ENCODE data around the gene CEP112. TPM values are rescaled to one million over a fixed set of nuclear protein-coding genes. Genes with fewer than 3 reads are reported as not detected.

CEP112 gene
- polyA plus RNA-seq, 1 donor (not counting 4 experiments of a cell fraction or from before 2014, with no cell fraction given) = 2.6 TPM

- dilution Hi-C loops (cut with MboI; ENCODE audit: extremely low pct_ligation_motif_present, low sequenced_read_pairs) = no loop called here
- no peak overlapping the region for H2AFZ ChIP-seq (ENCODE audit: control insufficient read depth, low read length)
- TF ChIP-seq EZH2 (IDR thresholded peaks at IDR 0.05; ENCODE audit: low read length) = no peak
- TF ChIP-seq, protein P1, sequence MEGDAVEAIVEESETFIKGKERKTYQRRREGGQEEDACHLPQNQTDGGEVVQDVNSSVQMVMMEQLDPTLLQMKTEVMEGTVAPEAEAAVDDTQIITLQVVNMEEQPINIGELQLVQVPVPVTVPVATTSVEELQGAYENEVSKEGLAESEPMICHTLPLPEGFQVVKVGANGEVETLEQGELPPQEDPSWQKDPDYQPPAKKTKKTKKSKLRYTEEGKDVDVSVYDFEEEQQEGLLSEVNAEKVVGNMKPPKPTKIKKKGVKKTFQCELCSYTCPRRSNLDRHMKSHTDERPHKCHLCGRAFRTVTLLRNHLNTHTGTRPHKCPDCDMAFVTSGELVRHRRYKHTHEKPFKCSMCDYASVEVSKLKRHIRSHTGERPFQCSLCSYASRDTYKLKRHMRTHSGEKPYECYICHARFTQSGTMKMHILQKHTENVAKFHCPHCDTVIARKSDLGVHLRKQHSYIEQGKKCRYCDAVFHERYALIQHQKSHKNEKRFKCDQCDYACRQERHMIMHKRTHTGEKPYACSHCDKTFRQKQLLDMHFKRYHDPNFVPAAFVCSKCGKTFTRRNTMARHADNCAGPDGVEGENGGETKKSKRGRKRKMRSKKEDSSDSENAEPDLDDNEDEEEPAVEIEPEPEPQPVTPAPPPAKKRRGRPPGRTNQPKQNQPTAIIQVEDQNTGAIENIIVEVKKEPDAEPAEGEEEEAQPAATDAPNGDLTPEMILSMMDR (optimal IDR thresholded peaks at IDR 0.05 in 1 of 3, IDR thresholded peaks at IDR 0.05 in 1 of 3, conservative IDR thresholded peaks at IDR 0.05 in 1 of 3; ENCODE audit: extremely low read depth in 1 of 3, insufficient read depth in 2 of 3, low read length in 3 of 3) = no peak
- FAIRE-seq = no peak
- H3K27me3 ChIP-seq (ENCODE audit: control insufficient read depth, extremely low read depth, insufficient read depth, low read length) = no peaks in the 10 kb centered on the region
- H3K9me3 ChIP-seq (ENCODE audit: control insufficient read depth, low read depth, low read length) = no peaks in the 10 kb centered on the region
- H3K4me2 ChIP-seq (ENCODE audit: control insufficient read depth, extremely low read depth, insufficient read depth, low read depth, low read length) = no peak overlapping the region
- no peaks in the 10 kb centered on the region for H3K36me3 ChIP-seq (ENCODE audit: control insufficient read depth in 2 of 2, extremely low read depth in 1 of 2, insufficient read depth in 2 of 2, low read length in 2 of 2)
- no peaks in the 10 kb centered on the region for H3K79me2 ChIP-seq (ENCODE audit: control insufficient read depth, insufficient read depth, low read length)
- H4K20me1 ChIP-seq (ENCODE audit: control insufficient read depth, extremely low read depth, insufficient read depth, low read length) = no peaks in the 10 kb centered on the region
- no peak for DNase-seq (ENCODE audit: low read depth, low spot score)
- H3K9ac ChIP-seq (ENCODE audit: control insufficient read depth, extremely low read depth, insufficient read depth, low read length) = no peak overlapping the region
- no peak overlapping the region for H3K4me3 ChIP-seq (ENCODE audit: control insufficient read depth in 2 of 3, extremely low read depth in 1 of 3, insufficient read depth in 2 of 3, low read depth in 1 of 3, low read length in 3 of 3)
- H3K9me1 ChIP-seq (ENCODE audit: control insufficient read depth, extremely low read depth, insufficient read depth, low read length) = no peaks in the 10 kb centered on the region
- no peaks in the 10 kb centered on the region for H3K4me1 ChIP-seq (ENCODE audit: control insufficient read depth, extremely low read depth, insufficient read depth, low read length)
- H3K27ac ChIP-seq (ENCODE audit: control insufficient read depth, insufficient read depth, low read length) = no peak overlapping the region
These were observed 506.8 kb downstream of the CEP112 start for GRCh38 chr17:65685110-65685509.

GRCh38 chr17:65684631-65685030, 507.3 kb downstream of the CEP112 start:
- no peaks in the 10 kb centered on the region for H3K4me1 ChIP-seq (ENCODE audit: control insufficient read depth, extremely low read depth, insufficient read depth, low read length)
- dilution Hi-C loops (cut with MboI; ENCODE audit: extremely low pct_ligation_motif_present, low sequenced_read_pairs) = no loop called here
- H3K9me3 ChIP-seq (ENCODE audit: control insufficient read depth, low read depth, low read length) = no peaks in the 10 kb centered on the region
- H3K27ac ChIP-seq (ENCODE audit: control insufficient read depth, insufficient read depth, low read length) = no peak overlapping the region
- no peaks in the 10 kb centered on the region for H3K36me3 ChIP-seq (ENCODE audit: control insufficient read depth in 2 of 2, extremely low read depth in 1 of 2, insufficient read depth in 2 of 2, low read length in 2 of 2)
- no peaks in the 10 kb centered on the region for H3K9me1 ChIP-seq (ENCODE audit: control insufficient read depth, extremely low read depth, insufficient read depth, low read length)
- H3K4me2 ChIP-seq (ENCODE audit: control insufficient read depth, extremely low read depth, insufficient read depth, low read depth, low read length) = no peak overlapping the region
- DNase-seq (ENCODE audit: low read depth, low spot score) (no peak), FAIRE-seq (no peak)
- no peaks in the 10 kb centered on the region for H3K79me2 ChIP-seq (ENCODE audit: control insufficient read depth, insufficient read depth, low read length)
- TF ChIP-seq, protein P1 (optimal IDR thresholded peaks at IDR 0.05 in 1 of 3, IDR thresholded peaks at IDR 0.05 in 1 of 3, conservative IDR thresholded peaks at IDR 0.05 in 1 of 3; ENCODE audit: extremely low read depth in 1 of 3, insufficient read depth in 2 of 3, low read length in 3 of 3) = no peak
- TF ChIP-seq EZH2 (IDR thresholded peaks at IDR 0.05; ENCODE audit: low read length) = no peak
- no peaks in the 10 kb centered on the region for H4K20me1 ChIP-seq (ENCODE audit: control insufficient read depth, extremely low read depth, insufficient read depth, low read length)
- no peak overlapping the region for H2AFZ ChIP-seq (ENCODE audit: control insufficient read depth, low read length)
- H3K27me3 ChIP-seq (ENCODE audit: control insufficient read depth, extremely low read depth, insufficient read depth, low read length) = no peaks in the 10 kb centered on the region
- H3K4me3 ChIP-seq (ENCODE audit: control insufficient read depth in 2 of 3, extremely low read depth in 1 of 3, insufficient read depth in 2 of 3, low read depth in 1 of 3, low read length in 3 of 3) = no peak overlapping the region
- H3K9ac ChIP-seq (ENCODE audit: control insufficient read depth, extremely low read depth, insufficient read depth, low read length) = no peak overlapping the region

All from keratinocyte (primary cell).